GM18951 (cell line): ENCODE results near the gene CDKN2C.
A peak's percentile ranks its signal among the peaks of the same experiment; 100 is the strongest.
"Not testable (repeated sequence)": the region's sequence is repeated elsewhere in the genome, so short reads cannot be mapped to it uniquely, and the experiment has no call there.

ENCODE experiments used
- POLR2A ChIP-seq: IDR thresholded peaks from 4 replicates; pipeline ENCODE4 v1.6.1; 2011; ENCODE audit warnings: mild to moderate bottlenecking; ENCODE audit not compliant: insufficient read length, insufficient read depth; ENCODE audit errors: extremely low read depth
- in situ Hi-C: fragments of 300-500 bp; cut with MboI; formaldehyde crosslinking; loops from one replicate; pipeline ENCODE4 v1.12.0; 2022; ENCODE audit warnings: low sequenced_read_pairs, mixed read lengths, inconsistent platforms; ENCODE audit not compliant: unreplicated experiment

Gene CDKN2C

DNA sequence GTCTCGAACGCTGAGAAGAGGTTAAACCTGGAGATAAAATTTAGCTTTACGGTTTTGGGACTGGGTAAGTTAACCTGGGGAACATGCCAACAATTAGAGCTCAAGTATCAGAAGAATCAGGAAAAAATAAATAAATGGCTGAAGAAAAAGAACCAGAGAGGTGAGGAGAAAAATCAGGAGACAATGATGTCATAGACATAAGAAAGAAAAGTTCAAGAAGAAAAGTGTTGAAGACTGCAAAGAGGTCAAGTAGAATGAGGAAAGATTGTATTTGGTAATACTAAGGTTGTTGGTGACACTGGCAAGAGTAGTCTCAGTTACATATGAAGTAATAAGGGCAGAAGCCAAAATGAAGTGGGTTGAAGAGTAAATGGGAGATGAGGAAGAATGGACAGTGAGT is 26.0 kb downstream of the CDKN2C start:
- in situ Hi-C loops: no loop called here
- no peak for TF ChIP-seq POLR2A

DNA sequence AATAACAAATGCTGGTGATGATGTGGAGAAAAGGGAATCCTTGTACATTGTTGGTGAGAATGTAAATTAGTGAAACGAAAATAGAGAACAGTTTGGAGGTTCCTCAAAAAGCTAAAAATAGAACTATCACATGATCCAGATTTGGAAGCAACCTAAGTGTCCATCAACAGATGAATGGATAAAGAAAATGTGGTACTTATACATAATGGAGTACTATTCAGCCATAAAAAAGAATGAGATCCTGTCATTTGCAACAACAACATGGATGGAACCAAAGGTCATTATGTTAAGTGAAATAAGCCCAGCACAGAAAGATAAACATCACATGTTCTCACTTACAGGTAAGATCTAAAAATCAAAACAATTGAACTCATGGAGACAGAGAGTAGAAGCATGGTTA is 29.3 kb downstream of the CDKN2C start:
- in situ Hi-C loops: not testable (repeated sequence)

DNA sequence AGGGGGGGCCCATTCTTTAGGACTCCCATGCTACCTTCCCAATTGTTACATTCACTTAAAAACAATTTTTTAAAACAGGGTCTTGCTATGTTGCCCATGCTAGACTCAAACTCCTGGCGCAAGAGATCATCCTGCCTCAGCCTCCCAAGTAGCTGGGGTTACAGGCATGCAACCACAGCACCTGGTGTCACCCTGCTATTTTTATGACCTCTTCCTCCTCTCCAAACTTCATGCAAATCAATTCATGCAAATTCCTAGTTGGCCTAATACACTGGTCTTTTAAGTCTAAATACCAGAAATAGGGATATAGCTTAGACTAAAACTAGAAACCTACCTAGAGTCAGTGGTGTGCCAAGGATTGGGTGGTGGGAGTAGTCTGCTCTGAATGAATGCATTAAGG is 30.1 kb downstream of the CDKN2C start:
- TF ChIP-seq POLR2A: peak; percentile 16
- in situ Hi-C loops: no loop called here

DNA sequence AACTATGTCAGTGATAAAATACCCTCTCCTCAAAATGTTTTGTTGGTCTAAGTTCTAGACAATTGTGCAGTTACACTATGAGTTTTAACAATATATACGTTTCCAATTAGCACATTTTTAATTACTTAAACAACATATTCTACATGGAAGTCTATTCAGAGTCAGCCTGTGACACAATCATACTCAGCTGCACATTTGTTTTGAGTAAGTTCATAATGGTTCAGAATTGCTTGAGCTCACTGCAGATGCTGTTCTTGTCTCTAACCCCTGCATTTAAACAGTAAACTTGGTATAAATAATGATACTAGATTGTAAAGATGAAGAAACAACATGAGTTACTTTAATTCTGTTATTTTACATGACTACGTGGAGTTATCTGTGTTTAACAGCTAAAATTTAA is 30.6 kb downstream of the CDKN2C start:
- TF ChIP-seq POLR2A: no peak
- in situ Hi-C loops: no loop called here

DNA sequence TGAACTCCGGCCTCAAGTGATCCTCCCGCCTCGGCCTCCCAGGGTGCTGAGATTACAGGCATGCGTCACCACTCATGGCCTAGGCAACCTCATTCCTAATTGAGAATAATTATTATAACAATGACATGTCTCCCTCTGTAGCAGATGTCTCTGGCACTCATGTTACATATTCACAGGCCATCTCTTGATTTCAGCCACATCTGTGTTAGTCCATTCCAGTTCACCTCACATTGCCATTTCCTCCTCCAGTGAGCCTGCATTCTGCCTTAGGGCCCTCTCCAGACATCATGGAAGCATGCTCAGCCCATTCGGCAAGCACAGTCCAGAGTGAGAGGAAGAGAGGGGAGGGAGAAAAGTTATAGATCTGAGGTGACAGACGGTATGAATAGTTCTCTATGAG is 32.5 kb downstream of the CDKN2C start:
- TF ChIP-seq POLR2A: no peak
- in situ Hi-C loops: no loop called here

DNA sequence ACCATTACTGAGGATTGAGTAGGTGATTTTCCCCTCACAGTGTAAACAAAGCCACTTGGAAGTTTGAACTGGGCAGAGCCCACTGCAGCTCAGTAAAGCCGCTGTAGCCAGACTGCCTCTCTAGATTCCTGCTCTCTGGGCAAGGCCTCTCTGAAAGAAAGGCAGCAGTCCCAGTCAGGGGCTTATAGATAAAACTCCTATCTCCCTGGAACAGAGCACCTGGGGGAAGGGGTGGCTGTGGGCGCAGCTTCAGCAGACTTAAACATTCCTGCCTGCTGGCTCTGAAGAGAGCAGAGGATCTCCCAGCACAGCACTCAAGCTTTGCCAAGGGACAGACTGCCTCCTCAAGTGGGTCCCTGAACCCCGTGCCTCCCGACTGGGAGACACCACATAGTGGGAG is 35.5 kb downstream of the CDKN2C start:
- in situ Hi-C loops: not testable (repeated sequence)

DNA sequence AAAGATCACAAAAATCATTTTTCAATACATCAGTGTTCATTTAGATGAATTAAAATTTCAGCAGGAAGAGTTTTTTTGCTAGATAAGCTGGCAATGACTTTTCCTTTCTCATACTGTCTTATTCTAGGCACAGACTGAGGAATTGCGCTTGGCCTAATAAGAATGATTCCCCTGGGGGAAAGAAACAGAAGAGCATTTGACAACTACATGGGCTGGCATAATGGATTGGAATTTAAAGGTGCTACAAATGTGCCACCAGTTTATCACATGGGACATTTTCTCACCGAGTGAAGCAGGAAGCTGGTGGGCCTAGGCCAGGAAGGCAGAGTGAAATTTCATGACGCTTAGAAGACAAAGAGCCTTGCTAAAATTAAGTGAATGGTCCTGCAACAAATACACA is 39.3 kb downstream of the CDKN2C start:
- in situ Hi-C loops: no loop called here
- TF ChIP-seq POLR2A: no peak

DNA sequence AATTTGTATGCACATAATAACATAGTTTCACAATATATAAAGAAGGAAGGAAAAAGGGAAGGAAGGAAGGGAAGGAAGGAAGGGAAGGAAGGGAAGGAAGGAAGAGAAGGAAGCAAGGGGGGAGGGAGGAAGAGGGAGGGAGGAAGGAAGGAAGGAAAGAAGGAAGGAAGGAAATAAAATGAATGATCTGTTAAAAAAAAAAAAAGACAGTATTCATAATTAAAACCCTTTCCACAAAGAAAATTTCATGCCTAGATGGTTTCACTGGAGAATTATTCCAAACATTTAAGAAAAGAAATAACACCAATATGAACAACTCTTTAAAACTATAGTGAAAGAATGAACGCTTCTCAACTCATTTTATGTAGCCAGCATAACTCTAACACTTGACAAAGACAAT is 44.8 kb downstream of the CDKN2C start:
- in situ Hi-C loops: no loop called here
- TF ChIP-seq POLR2A: no peak

DNA sequence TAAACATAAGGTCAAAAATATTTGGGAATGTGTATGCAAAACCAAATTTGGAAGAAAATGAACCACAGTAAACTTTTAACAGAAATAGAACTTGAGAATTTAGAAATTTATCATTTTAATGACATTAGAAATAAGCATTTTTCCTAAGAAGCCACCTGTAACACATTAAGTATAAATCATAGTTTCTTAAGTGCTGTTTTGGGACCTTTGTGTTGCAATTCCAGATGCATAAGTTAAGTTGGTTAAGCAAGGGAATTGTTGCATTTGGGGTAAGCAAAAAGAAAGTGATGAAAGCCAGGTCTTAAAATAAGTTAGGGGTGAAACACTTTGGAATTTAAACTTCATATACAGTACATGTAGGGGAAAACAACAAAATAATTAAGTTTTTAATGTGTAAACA is 49.8 kb downstream of the CDKN2C start:
- TF ChIP-seq POLR2A: no peak
- in situ Hi-C loops: no loop called here
